Measurements from ENCODE around the gene TRIM33.

The TRIM33 gene

GRCh38 chr1:114511032-114511785 is at the start of gene TRIM33:
TSS of gene TRIM33 (minus strand) at chr1:114511203. CDS start at chr1:114511076, 127 bp downstream.
- no peak for TF ChIP-seq CTCF (IDR thresholded peaks at IDR 0.05; ENCODE audit: control extremely low read depth, extremely low read depth, low read depth, missing control alignments)
- peak; percentile 93 for DNase-seq (ENCODE audit: extremely low spot score)
- ChIA-PET CTCF (interaction anchor here (0.8 to 1.5 kb wide), 7 partner anchors 10 to 63 kb away, joined by 3 to 5 read pairs (median 3); no protein-coding TSS in a partner anchor), POLR2A (interaction anchor here (0.6 kb wide), 1 partner anchor 1237 kb away, joined by 4 read pairs; no protein-coding TSS in a partner anchor)

GRCh38 chr1:114559356-114559755 is 48.4 kb upstream of the TRIM33 start:
- no peak for DNase-seq (ENCODE audit: extremely low spot score)
- no peak for TF ChIP-seq CTCF (IDR thresholded peaks at IDR 0.05; ENCODE audit: control extremely low read depth, extremely low read depth, low read depth, missing control alignments)
- ChIA-PET POLR2A (no interaction called here), CTCF (interaction anchor here (1.0 to 4.9 kb wide), 11 partner anchors 9 to 548 kb away, joined by 3 to 42 read pairs (median 5); no protein-coding TSS in a partner anchor)

GRCh38 chr1:114558544-114558943 is 47.5 kb upstream of the TRIM33 start:
- ChIA-PET CTCF (interaction anchor here (0.6 to 4.9 kb wide), 10 partner anchors 9 to 549 kb away, joined by 3 to 42 read pairs (median 4); no protein-coding TSS in a partner anchor), POLR2A (no interaction called here)
- TF ChIP-seq CTCF (IDR thresholded peaks at IDR 0.05; ENCODE audit: control extremely low read depth, extremely low read depth, low read depth, missing control alignments), result peak; percentile 34
- peak; percentile 43 for DNase-seq (ENCODE audit: extremely low spot score)

GRCh38 chr1:114554577-114554976 is 43.6 kb upstream of the TRIM33 start:
- ChIA-PET CTCF (interaction anchor here (1.0 to 2.4 kb wide), 4 partner anchors 13 to 207 kb away, joined by 3 to 10 read pairs (median 3); no protein-coding TSS in a partner anchor), POLR2A (no interaction called here)
- TF ChIP-seq CTCF (IDR thresholded peaks at IDR 0.05; ENCODE audit: control extremely low read depth, extremely low read depth, low read depth, missing control alignments), result no peak
- DNase-seq (ENCODE audit: extremely low spot score), result no peak

- no peak for TF ChIP-seq CTCF (IDR thresholded peaks at IDR 0.05; ENCODE audit: control extremely low read depth, extremely low read depth, low read depth, missing control alignments)
- POLR2A ChIA-PET, result no interaction called here
- no peak for DNase-seq (ENCODE audit: extremely low spot score)
- CTCF ChIA-PET, result interaction anchor here (1.3 to 1.5 kb wide), 2 partner anchors 17 to 207 kb away, joined by 3 to 4 read pairs; no protein-coding TSS in a partner anchor
Observed at GRCh38 chr1:114552106-114552639, 41.2 kb upstream of the TRIM33 start.

GRCh38 chr1:114551400-114551799 is 40.4 kb upstream of the TRIM33 start:
- no peak for DNase-seq (ENCODE audit: extremely low spot score)
- POLR2A ChIA-PET, result no interaction called here
- TF ChIP-seq CTCF (IDR thresholded peaks at IDR 0.05; ENCODE audit: control extremely low read depth, extremely low read depth, low read depth, missing control alignments), result no peak
- CTCF ChIA-PET, result interaction anchor here (1.3 kb wide), 1 partner anchor 206 kb away, joined by 4 read pairs; no protein-coding TSS in a partner anchor
